ENCODE measurements around the gene ING4. TPM values are rescaled to one million over a fixed set of nuclear protein-coding genes. Genes with fewer than 3 reads are reported as not detected.
A peak's percentile ranks its signal among the peaks of the same experiment; 100 is the strongest.

ING4 gene
- total and polyA plus RNA-seq, 12 donors, result 22.6 to 87.6 (median 41.3) TPM

GRCh38 chr12:6703631-6704030, 40.7 kb upstream of the ING4 start:
- no peak for TF ChIP-seq POLR2A (IDR thresholded peaks at IDR 0.05)
- DNase-seq, result no peak
- peaks cover 50% of the 10 kb centered on the region for H3K27me3 ChIP-seq
- H3K4me3 ChIP-seq, result no peak overlapping the region
- intact Hi-C loops (cut with DNase I), result no loop called here
- no peaks in the 10 kb centered on the region for H3K9me3 ChIP-seq (replicated peaks in 1 of 3)
- 10 to 19% (median 15%) methylated on average over 8 to 10 of the region's 10 CpGs for WGBS, 4 donors
- no peak overlapping the region for H3K27ac ChIP-seq
- peaks cover 5 to 9% of the 10 kb centered on the region in 2 donors for H3K4me1 ChIP-seq (replicated peaks in 1 of 2)
- H3K36me3 ChIP-seq (replicated peaks in 1 of 2), result no peaks in the 10 kb centered on the region

GRCh38 chr12:6701078-6701768, 38.3 kb upstream of the ING4 start:
- TF ChIP-seq CTCF (IDR thresholded peaks at IDR 0.05), result no peak
- no peak for TF ChIP-seq POLR2A (IDR thresholded peaks at IDR 0.05)
- Histone ChIP-seq H3K9me3 (replicated peaks in 1 of 3) (no peaks in the 10 kb centered on the region), H3K4me1 (replicated peaks in 1 of 2) (peaks cover 5 to 9% of the 10 kb centered on the region in 2 donors), H3K36me3 (replicated peaks in 1 of 2) (no peaks in the 10 kb centered on the region), H3K27me3 (peaks cover 61% of the 10 kb centered on the region), H3K27ac (no peak overlapping the region), H3K4me3 (peak overlapping the region in 1 of 4 donors; percentile 62)
- WGBS, 4 donors, result 24 to 44% (median 28%) methylated on average over 6 to 13 of the region's 13 CpGs
- DNase-seq, result no peak
- intact Hi-C loops (cut with DNase I), result no loop called here

GRCh38 chr12:6700646-6701051, 37.7 kb upstream of the ING4 start, which contains the start of gene PIANP:
Gene PIANP, minus strand, starts transcription at chr12:6700815. Its CDS starts 2,754 bp downstream, at chr12:6698061.
- peaks cover 58% of the 10 kb centered on the region for H3K27me3 ChIP-seq
- H3K4me1 ChIP-seq (replicated peaks in 1 of 2), result peaks cover 5 to 9% of the 10 kb centered on the region in 2 donors
- no peaks in the 10 kb centered on the region for H3K9me3 ChIP-seq (replicated peaks in 1 of 3)
- H3K36me3 ChIP-seq (replicated peaks in 1 of 2), result no peaks in the 10 kb centered on the region
- peak in 6 of 7 donors; percentile 24 to 64 (median 40) for DNase-seq
- H3K27ac ChIP-seq, result no peak within 1 kb of the TSS
- WGBS, 4 donors, result 0 to 1% (median 0%) methylated on average over 9 to 41 of the region's 43 CpGs
- intact Hi-C loops (cut with DNase I), result no loop called here
- peak within 1 kb of the TSS in 1 of 4 donors; percentile 62 for H3K4me3 ChIP-seq
- TF ChIP-seq POLR2A (IDR thresholded peaks at IDR 0.05) (no peak), CTCF (IDR thresholded peaks at IDR 0.05) (no peak)

- DNase-seq, result no peak
- Histone ChIP-seq H3K27me3 (peaks cover 54% of the 10 kb centered on the region), H3K9me3 (replicated peaks in 1 of 3) (no peaks in the 10 kb centered on the region), H3K36me3 (replicated peaks in 1 of 2) (no peaks in the 10 kb centered on the region), H3K4me3 (peak overlapping the region in 1 of 4 donors; percentile 62), H3K4me1 (replicated peaks in 1 of 2) (peaks cover 5 to 9% of the 10 kb centered on the region in 2 donors), H3K27ac (no peak overlapping the region)
- intact Hi-C loops (cut with DNase I), result loop anchor here in 1 of 2 donors (2.0 to 5.0 kb wide), 2 partner anchors 13 to 38 kb away; partner anchors contain the start of gene ING4
- TF ChIP-seq CTCF (IDR thresholded peaks at IDR 0.05) (no peak), POLR2A (IDR thresholded peaks at IDR 0.05) (no peak)
- 1 to 3% (median 2%) methylated on average over 32 to 65 of the region's 65 CpGs for WGBS, 4 donors
These were observed 37.2 kb upstream of the ING4 start for GRCh38 chr12:6699989-6700645.

Measured in adrenal gland (tissue), 12 donors.